Measurements from ENCODE around the gene HECTD2. TPM values are rescaled to one million over a fixed set of nuclear protein-coding genes. Genes with fewer than 3 reads are reported as not detected.
A peak's percentile ranks its signal among the peaks of the same experiment; 100 is the strongest.
"Not testable (repeated sequence)": the region's sequence is repeated elsewhere in the genome, so short reads cannot be mapped to it uniquely, and the experiment has no call there.

The HECTD2 gene
- total RNA-seq, 1 experiment from 2014 or later = 11.9 TPM

GRCh38 chr10:91552274-91553095 is 142.3 kb downstream of the HECTD2 start:
- peak; percentile 8 to 16 for DNase-seq
- Histone ChIP-seq H3K27ac (no peak overlapping the region), H3K9me3 (replicated peaks) (no peaks in the 10 kb centered on the region), H3K4me3 (no peak overlapping the region), H3K36me3 (no peaks in the 10 kb centered on the region), H3K27me3 (no peaks in the 10 kb centered on the region), H3K4me1 (no peaks in the 10 kb centered on the region)

GRCh38 chr10:91555455-91555854 is 145.3 kb downstream of the HECTD2 start:
- H3K9me3 ChIP-seq (replicated peaks) = no peaks in the 10 kb centered on the region
- no peak overlapping the region for H3K27ac ChIP-seq
- no peaks in the 10 kb centered on the region for H3K36me3 ChIP-seq
- H3K4me3 ChIP-seq = no peak overlapping the region
- DNase-seq = no peak
- H3K4me1 ChIP-seq = no peaks in the 10 kb centered on the region
- no peaks in the 10 kb centered on the region for H3K27me3 ChIP-seq

GRCh38 chr10:91556691-91557566 is 146.8 kb downstream of the HECTD2 start:
- no peaks in the 10 kb centered on the region for H3K27me3 ChIP-seq
- H3K4me3 ChIP-seq = no peak overlapping the region
- no peak for DNase-seq
- no peaks in the 10 kb centered on the region for H3K4me1 ChIP-seq
- no peak overlapping the region for H3K27ac ChIP-seq
- H3K36me3 ChIP-seq = no peaks in the 10 kb centered on the region
- no peaks in the 10 kb centered on the region for H3K9me3 ChIP-seq (replicated peaks)

GRCh38 chr10:91557651-91558111 is 147.5 kb downstream of the HECTD2 start:
- H3K4me1 ChIP-seq = no peaks in the 10 kb centered on the region
- no peaks in the 10 kb centered on the region for H3K27me3 ChIP-seq
- DNase-seq = no peak
- H3K4me3 ChIP-seq = no peak overlapping the region
- no peak overlapping the region for H3K27ac ChIP-seq
- no peaks in the 10 kb centered on the region for H3K36me3 ChIP-seq
- H3K9me3 ChIP-seq (replicated peaks) = no peaks in the 10 kb centered on the region

- Histone ChIP-seq H3K9me3 (replicated peaks) (no peaks in the 10 kb centered on the region), H3K27ac (no peak overlapping the region), H3K36me3 (no peaks in the 10 kb centered on the region)
Observed at GRCh38 chr10:91558473-91558872, 148.3 kb downstream of the HECTD2 start.

GRCh38 chr10:91559169-91559568 is 149.0 kb downstream of the HECTD2 start:
- H3K27ac ChIP-seq = no peak overlapping the region
- H3K27me3 ChIP-seq = no peaks in the 10 kb centered on the region
- H3K4me3 ChIP-seq = no peak overlapping the region
- no peaks in the 10 kb centered on the region for H3K36me3 ChIP-seq
- no peak for DNase-seq
- H3K4me1 ChIP-seq = no peaks in the 10 kb centered on the region
- no peaks in the 10 kb centered on the region for H3K9me3 ChIP-seq (replicated peaks)

More at GRCh38 chr10:91558473-91558872, 148.3 kb downstream of the HECTD2 start:
- Histone ChIP-seq H3K27me3 (no peaks in the 10 kb centered on the region), H3K4me3 (no peak overlapping the region), H3K4me1 (no peaks in the 10 kb centered on the region)
- no peak for DNase-seq

- no peaks in the 10 kb centered on the region for H3K4me1 ChIP-seq
- H3K27ac ChIP-seq = no peak overlapping the region
- DNase-seq = no peak
- H3K9me3 ChIP-seq (replicated peaks) = no peaks in the 10 kb centered on the region
- H3K36me3 ChIP-seq = no peaks in the 10 kb centered on the region
- no peak overlapping the region for H3K4me3 ChIP-seq
- H3K27me3 ChIP-seq = no peaks in the 10 kb centered on the region
Observed at GRCh38 chr10:91559750-91560149, 149.6 kb downstream of the HECTD2 start.

GRCh38 chr10:91560827-91561226 is 150.7 kb downstream of the HECTD2 start:
- H3K4me3 ChIP-seq; H3K9me3 ChIP-seq (replicated peaks); H3K4me1 ChIP-seq; H3K27me3 ChIP-seq; H3K27ac ChIP-seq; H3K36me3 ChIP-seq: not testable (repeated sequence)
- DNase-seq = peak; percentile 17 to 38

- Histone ChIP-seq H3K4me1 (no peaks in the 10 kb centered on the region), H3K36me3 (no peaks in the 10 kb centered on the region), H3K27ac (no peak overlapping the region), H3K9me3 (replicated peaks) (no peaks in the 10 kb centered on the region), H3K4me3 (no peak overlapping the region), H3K27me3 (no peaks in the 10 kb centered on the region)
- no peak for DNase-seq
Observed at GRCh38 chr10:91562839-91563581, 152.9 kb downstream of the HECTD2 start.

GRCh38 chr10:91564026-91564425 is 153.9 kb downstream of the HECTD2 start:
- no peaks in the 10 kb centered on the region for H3K27me3 ChIP-seq
- no peaks in the 10 kb centered on the region for H3K4me1 ChIP-seq

More at GRCh38 chr10:91564026-91564425, 153.9 kb downstream of the HECTD2 start:
- DNase-seq = no peak
- Histone ChIP-seq H3K36me3 (no peaks in the 10 kb centered on the region), H3K27ac (no peak overlapping the region), H3K9me3 (replicated peaks) (no peaks in the 10 kb centered on the region), H3K4me3 (no peak overlapping the region)

Other genes with a start within 250 kb of the HECTD2 start
- gene PCGF5, start 189.7 kb upstream of the HECTD2 start, total RNA-seq (2014; rRNA removed; shearing (Covaris generic)) = 11.3 and 11.4 TPM in 2 replicates
- gene PPP1R3C, start 222.7 kb downstream of the HECTD2 start, total RNA-seq (2014; rRNA removed; shearing (Covaris generic)) = 5.7 and 5.9 TPM in 2 replicates